ENCODE measurements around the gene CDH5.

DNA sequence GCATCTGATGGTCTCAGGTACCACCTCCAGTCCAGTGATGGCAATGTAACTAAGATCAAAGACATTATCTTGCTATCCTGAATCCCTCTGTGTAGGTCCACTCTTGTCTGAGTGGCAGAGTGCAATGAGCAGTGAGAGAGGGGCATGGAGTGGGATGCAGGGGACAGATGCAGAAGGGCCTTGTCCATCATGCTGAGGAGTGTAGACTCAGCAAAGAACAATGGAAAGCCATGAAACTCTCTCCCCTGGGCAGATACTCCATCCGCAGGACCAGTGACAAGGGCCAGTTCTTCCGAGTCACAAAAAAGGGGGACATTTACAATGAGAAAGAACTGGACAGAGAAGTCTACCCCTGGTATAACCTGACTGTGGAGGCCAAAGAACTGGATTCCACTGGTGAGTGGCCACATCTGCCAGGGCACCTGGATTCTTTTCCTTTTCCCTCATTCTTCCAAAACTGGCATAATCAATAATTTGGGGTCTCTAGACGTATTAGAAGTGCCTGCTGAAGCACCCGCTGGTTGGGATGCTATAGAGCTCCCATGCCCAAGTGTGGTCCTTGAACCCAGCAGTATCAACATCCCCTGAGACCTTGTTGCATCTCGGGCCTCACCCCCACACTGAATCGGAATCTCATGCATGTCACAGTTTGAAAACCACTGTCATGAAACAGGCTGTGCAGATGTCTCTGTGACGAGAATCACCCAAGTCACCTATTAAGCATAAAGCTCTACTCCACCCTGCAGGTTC lies 29.5 kb downstream of the CDH5 start:
- TF ChIP-seq POLR2AphosphoS5 (IDR thresholded peaks at IDR 0.05; ENCODE audit: low read depth, low read length) (no peak), POLR2A (IDR thresholded peaks at IDR 0.05; ENCODE audit: low read depth, low read length) (no peak), TAF1 (IDR thresholded peaks at IDR 0.05; ENCODE audit: borderline replicate concordance, low read depth, low read length) (no peak)
